Measurements from ENCODE around the gene XKRX. TPM values are rescaled to one million over a fixed set of nuclear protein-coding genes. Genes with fewer than 3 reads are reported as not detected.

XKRX gene
- total RNA-seq, 2 donors from 2014 or later, result not detected

GRCh38 chrX:100868273-100868672 lies 60.4 kb downstream of the XKRX start:
- Histone ChIP-seq H3K27ac (no peak overlapping the region), H3K36me3 (replicated peaks in 1 of 2; ENCODE audit: insufficient read depth in 1 of 2, low read depth in 2 of 2) (no peaks in the 10 kb centered on the region), H3K9me3 (no peaks in the 10 kb centered on the region), H3K4me3 (no peak overlapping the region), H3K4me1 (no peaks in the 10 kb centered on the region), H3K27me3 (no peaks in the 10 kb centered on the region)
- ATAC-seq, result no peak
- WGBS, 2 donors, result 47 to 68% methylated on average over 2 of the region's 2 CpGs
- DNase-seq, result no peak
- intact Hi-C loops (cut with DNase I), result no loop called here
- no peak for TF ChIP-seq POLR2A (IDR thresholded peaks at IDR 0.05)
- no peak for TF ChIP-seq CTCF (IDR thresholded peaks at IDR 0.05)

GRCh38 chrX:100864657-100865391 lies 63.9 kb downstream of the XKRX start:
- TF ChIP-seq CTCF (IDR thresholded peaks at IDR 0.05) (no peak), POLR2A (IDR thresholded peaks at IDR 0.05) (no peak)
- 43 to 48% methylated on average over 2 of the region's 2 CpGs for WGBS, 2 donors
- Histone ChIP-seq H3K27ac (no peak overlapping the region), H3K27me3 (no peaks in the 10 kb centered on the region), H3K4me1 (no peaks in the 10 kb centered on the region), H3K4me3 (no peak overlapping the region), H3K9me3 (no peaks in the 10 kb centered on the region), H3K36me3 (replicated peaks in 1 of 2; ENCODE audit: insufficient read depth in 1 of 2, low read depth in 2 of 2) (no peaks in the 10 kb centered on the region)
- no peak for ATAC-seq
- intact Hi-C loops (cut with DNase I), result no loop called here
- DNase-seq, result no peak

Other genes starting within 250 kb of the XKRX start
- gene SYTL4, start 196.8 kb downstream of the XKRX start, total RNA-seq, result 10 to 100 TPM; 19.1 to 21.3 TPM
- gene CSTF2, start 108.5 kb downstream of the XKRX start, total RNA-seq, result 1 to 10 TPM; 7.0 to 9.9 TPM
- gene NOX1, start 54.6 kb downstream of the XKRX start, total RNA-seq, result not detected
- gene ARL13A, start 40.8 kb upstream of the XKRX start, total RNA-seq, result not detected
- 1 to 10 TPM; 8.3 to 9.6 TPM for gene TRMT2B, start 123.2 kb upstream of the XKRX start, total RNA-seq
- under 1 TPM in 1 of 2 donors, not detected in 1; 0.26 TPM for gene TMEM35A, start 150.0 kb upstream of the XKRX start, total RNA-seq
- under 1 TPM in 1 of 2 donors, not detected in 1; 0.26 TPM for gene CENPI, start 169.3 kb upstream of the XKRX start, total RNA-seq

All from body of pancreas (tissue), 4 donors.